Neural cell (in vitro differentiated cells): ENCODE data around the gene SLC30A7. TPM values are rescaled to one million over a fixed set of nuclear protein-coding genes. Genes with fewer than 3 reads are reported as not detected.

Source experiments
- H2AFZ ChIP-seq: fragments of 200-600, 300-800 bp; sonication (generic), shearing (Covaris generic); 2 replicates; pipeline ENCODE4 v1.6.0; 2014; ENCODE audit warnings: low read depth, mild to moderate bottlenecking, antibody characterized with exemption, low read length, moderate library complexity
- H3F3A ChIP-seq: fragments of 200-600 bp; shearing (Covaris generic); 2 replicates; pipeline ENCODE4 v1.6.1; 2016; ENCODE audit warnings: mild to moderate bottlenecking, moderate library complexity, mixed read lengths, antibody characterized with exemption, low read length; ENCODE audit not compliant: insufficient read depth, poor library complexity, severe bottlenecking
- H3K27ac ChIP-seq: fragments of 200-600, 300-800 bp; sonication (generic), shearing (Covaris generic); 2 replicates; pipeline ENCODE4 v1.5.1; 2014; ENCODE audit warnings: mild to moderate bottlenecking, low read length, moderate library complexity
- H3K27me3 ChIP-seq: fragments of 300-800, 200-600 bp; sonication (generic), shearing (Covaris generic); 2 replicates; pipeline ENCODE4 v1.6.0; 2014; ENCODE audit warnings: mild to moderate bottlenecking, low read depth, low read length, moderate library complexity; ENCODE audit not compliant: insufficient read depth
- H3K36me3 ChIP-seq: fragments of 300-800, 200-600 bp; sonication (generic), shearing (Covaris generic); 2 replicates; pipeline ENCODE4 v1.5.1; 2014; ENCODE audit warnings: mild to moderate bottlenecking, antibody characterized with exemption, low read length, moderate library complexity; ENCODE audit not compliant: insufficient read depth
- H3K4me2 ChIP-seq: fragments of 300-800, 200-600 bp; sonication (generic), shearing (Covaris generic); 2 replicates; pipeline ENCODE4 v1.6.0; 2014; ENCODE audit warnings: mild to moderate bottlenecking, low read length
- H3K4me3 ChIP-seq: fragments of 300-800, 200-600 bp; sonication (generic), shearing (Covaris generic); 2 replicates; pipeline ENCODE4 v1.5.1; 2014; ENCODE audit warnings: mild to moderate bottlenecking, low read length, moderate library complexity
- H3K79me2 ChIP-seq: fragments of 200-600 bp; shearing (Covaris generic); replicated peaks from 2 replicates; pipeline ENCODE4 v1.6.0; 2014; ENCODE audit warnings: mild to moderate bottlenecking, low read length, moderate library complexity; ENCODE audit not compliant: insufficient read depth
- H3K9ac ChIP-seq: fragments of 300-800, 200-600 bp; sonication (generic), shearing (Covaris generic); 2 replicates; pipeline ENCODE4 v1.6.1; 2016; ENCODE audit warnings: mild to moderate bottlenecking, low read length, mixed read lengths
- H3K9me2 ChIP-seq: fragments of 200-600 bp; shearing (Covaris generic); 2 replicates; pipeline ENCODE4 v1.6.1; 2016; ENCODE audit warnings: mild to moderate bottlenecking, low read length, mixed read lengths; ENCODE audit not compliant: insufficient read depth
- H3K9me3 ChIP-seq: fragments of 200-600, 300-800 bp; sonication (generic), shearing (Covaris generic); 2 replicates; pipeline ENCODE4 v1.6.1; 2016; ENCODE audit warnings: mild to moderate bottlenecking, mixed run types, low read length, moderate library complexity, mixed read lengths
- H4K20me1 ChIP-seq: fragments of 200-600 bp; shearing (Covaris generic); 2 replicates; pipeline ENCODE4 v1.6.1; 2016; ENCODE audit warnings: mild to moderate bottlenecking, mixed run types; ENCODE audit not compliant: insufficient read depth
- EP300 ChIP-seq: fragments of 450-650 bp; conservative IDR thresholded peaks from 2 replicates; pipeline ENCODE4 v1.6.1; 2014; ENCODE audit warnings: antibody characterized with exemption, mild to moderate bottlenecking, moderate library complexity; ENCODE audit not compliant: poor library complexity, severe bottlenecking
- EZH2 ChIP-seq: fragments of 200-600, 300-800 bp; shearing (Covaris generic), sonication (generic); IDR thresholded peaks from 2 replicates; pipeline ENCODE4 v1.6.1; 2014; ENCODE audit warnings: antibody characterized with exemption, low read length, borderline replicate concordance, mild to moderate bottlenecking; ENCODE audit not compliant: insufficient read depth, poor library complexity, severe bottlenecking
- MXI1 ChIP-seq: fragments of 450-650 bp; conservative IDR thresholded peaks from 2 replicates; pipeline ENCODE4 v1.6.1; 2014; ENCODE audit warnings: antibody characterized with exemption, mild to moderate bottlenecking; ENCODE audit not compliant: poor library complexity, severe bottlenecking
- POLR2AphosphoS5 ChIP-seq: IDR thresholded peaks from 2 replicates; pipeline ENCODE4 v1.6.1; 2012
- RAD21 ChIP-seq: fragments of 450-650 bp; conservative IDR thresholded peaks from 2 replicates; pipeline ENCODE4 v1.6.1; 2014; ENCODE audit warnings: antibody characterized with exemption, mild to moderate bottlenecking, moderate library complexity
- SMC3 ChIP-seq: fragments of 450-650 bp; conservative IDR thresholded peaks from 2 replicates; pipeline ENCODE4 v1.6.1; 2014; ENCODE audit warnings: antibody characterized with exemption, mild to moderate bottlenecking, moderate library complexity; ENCODE audit not compliant: poor library complexity
- TAF1 ChIP-seq: IDR thresholded peaks from 2 replicates; pipeline ENCODE4 v1.6.1; 2012; ENCODE audit warnings: low read depth
- polyA plus RNA-seq: library from polyadenylated mRNA; depleted of rRNA; stranded (reverse); fragments of >200 nt; gene quantifications from 2 replicates; pipeline ENCODE4 v1.2.3, GENCODE V29; 2014
- TF ChIP-seq, protein P1 (sequence below): fragments of 450-650 bp; IDR thresholded peaks from 2 replicates; pipeline ENCODE4 v1.5.1; 2014; ENCODE audit warnings: antibody characterized with exemption, mild to moderate bottlenecking, moderate library complexity; ENCODE audit not compliant: poor library complexity, severe bottlenecking
- TF ChIP-seq, protein P2 (sequence below): IDR thresholded peaks from 2 replicates; pipeline ENCODE4 v1.6.1; 2012; ENCODE audit warnings: borderline replicate concordance

SLC30A7 gene
- polyA plus RNA-seq, 1 donor from 2014 or later = 19.8 TPM

DNA sequence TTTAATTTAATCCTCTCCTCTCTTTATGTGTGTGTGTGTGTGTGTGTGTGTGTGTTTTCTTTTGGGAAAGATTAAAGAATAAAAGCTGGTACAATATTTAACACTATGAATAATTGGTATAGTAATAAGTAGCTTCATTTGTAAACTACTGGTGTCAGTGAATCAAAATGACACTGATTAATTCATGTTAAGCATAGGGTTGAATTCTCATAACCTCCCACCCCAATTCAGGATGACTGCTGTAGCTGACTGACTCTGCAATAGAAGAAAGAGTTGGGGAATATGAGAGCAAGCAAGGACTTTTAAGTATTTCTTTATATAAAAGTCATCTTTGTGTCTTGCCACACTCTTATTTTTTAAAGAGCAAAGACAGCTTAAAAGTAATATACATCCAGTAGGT, 13.1 kb downstream of the SLC30A7 start:
- Histone ChIP-seq H4K20me1 (no peaks in the 10 kb centered on the region), H3K79me2 (no peaks in the 10 kb centered on the region), H3K9me3 (no peaks in the 10 kb centered on the region), H3K9me2 (no peaks in the 10 kb centered on the region), H3K4me2 (no peak overlapping the region), H3K36me3 (peaks cover 12% of the 10 kb centered on the region), H3K9ac (no peak overlapping the region), H3K27me3 (no peaks in the 10 kb centered on the region), H2AFZ (no peak overlapping the region), H3K27ac (no peak overlapping the region), H3F3A (no peaks in the 10 kb centered on the region), H3K4me3 (no peak overlapping the region)
- TF ChIP-seq TAF1 = no peak
- TF ChIP-seq, protein P1, sequence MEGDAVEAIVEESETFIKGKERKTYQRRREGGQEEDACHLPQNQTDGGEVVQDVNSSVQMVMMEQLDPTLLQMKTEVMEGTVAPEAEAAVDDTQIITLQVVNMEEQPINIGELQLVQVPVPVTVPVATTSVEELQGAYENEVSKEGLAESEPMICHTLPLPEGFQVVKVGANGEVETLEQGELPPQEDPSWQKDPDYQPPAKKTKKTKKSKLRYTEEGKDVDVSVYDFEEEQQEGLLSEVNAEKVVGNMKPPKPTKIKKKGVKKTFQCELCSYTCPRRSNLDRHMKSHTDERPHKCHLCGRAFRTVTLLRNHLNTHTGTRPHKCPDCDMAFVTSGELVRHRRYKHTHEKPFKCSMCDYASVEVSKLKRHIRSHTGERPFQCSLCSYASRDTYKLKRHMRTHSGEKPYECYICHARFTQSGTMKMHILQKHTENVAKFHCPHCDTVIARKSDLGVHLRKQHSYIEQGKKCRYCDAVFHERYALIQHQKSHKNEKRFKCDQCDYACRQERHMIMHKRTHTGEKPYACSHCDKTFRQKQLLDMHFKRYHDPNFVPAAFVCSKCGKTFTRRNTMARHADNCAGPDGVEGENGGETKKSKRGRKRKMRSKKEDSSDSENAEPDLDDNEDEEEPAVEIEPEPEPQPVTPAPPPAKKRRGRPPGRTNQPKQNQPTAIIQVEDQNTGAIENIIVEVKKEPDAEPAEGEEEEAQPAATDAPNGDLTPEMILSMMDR = no peak
- TF ChIP-seq EZH2 = no peak
- no peak for TF ChIP-seq RAD21
- TF ChIP-seq EP300 = no peak

DNA sequence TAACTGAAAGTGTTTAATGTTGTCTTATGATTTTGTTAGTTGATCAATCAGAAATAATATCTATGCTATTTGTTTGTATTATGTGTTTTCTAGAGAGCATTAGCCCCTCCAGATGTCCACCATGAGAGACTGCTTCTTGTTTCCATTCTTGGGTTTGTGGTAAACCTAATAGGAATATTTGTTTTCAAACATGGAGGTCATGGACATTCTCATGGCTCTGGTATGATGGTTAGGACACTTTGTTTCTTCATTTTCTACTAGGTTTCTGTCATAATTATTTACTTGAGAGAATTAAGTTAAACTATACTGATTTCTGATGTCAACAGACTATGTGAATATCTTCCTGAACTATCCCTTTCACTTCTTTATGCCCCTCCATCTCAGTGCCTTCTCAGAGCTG, 16.1 kb downstream of the SLC30A7 start:
- TF ChIP-seq POLR2AphosphoS5 (no peak), SMC3 (no peak), RAD21 (no peak), TAF1 (no peak), EZH2 (no peak), MXI1 (no peak), EP300 (no peak)
- TF ChIP-seq, protein P2, sequence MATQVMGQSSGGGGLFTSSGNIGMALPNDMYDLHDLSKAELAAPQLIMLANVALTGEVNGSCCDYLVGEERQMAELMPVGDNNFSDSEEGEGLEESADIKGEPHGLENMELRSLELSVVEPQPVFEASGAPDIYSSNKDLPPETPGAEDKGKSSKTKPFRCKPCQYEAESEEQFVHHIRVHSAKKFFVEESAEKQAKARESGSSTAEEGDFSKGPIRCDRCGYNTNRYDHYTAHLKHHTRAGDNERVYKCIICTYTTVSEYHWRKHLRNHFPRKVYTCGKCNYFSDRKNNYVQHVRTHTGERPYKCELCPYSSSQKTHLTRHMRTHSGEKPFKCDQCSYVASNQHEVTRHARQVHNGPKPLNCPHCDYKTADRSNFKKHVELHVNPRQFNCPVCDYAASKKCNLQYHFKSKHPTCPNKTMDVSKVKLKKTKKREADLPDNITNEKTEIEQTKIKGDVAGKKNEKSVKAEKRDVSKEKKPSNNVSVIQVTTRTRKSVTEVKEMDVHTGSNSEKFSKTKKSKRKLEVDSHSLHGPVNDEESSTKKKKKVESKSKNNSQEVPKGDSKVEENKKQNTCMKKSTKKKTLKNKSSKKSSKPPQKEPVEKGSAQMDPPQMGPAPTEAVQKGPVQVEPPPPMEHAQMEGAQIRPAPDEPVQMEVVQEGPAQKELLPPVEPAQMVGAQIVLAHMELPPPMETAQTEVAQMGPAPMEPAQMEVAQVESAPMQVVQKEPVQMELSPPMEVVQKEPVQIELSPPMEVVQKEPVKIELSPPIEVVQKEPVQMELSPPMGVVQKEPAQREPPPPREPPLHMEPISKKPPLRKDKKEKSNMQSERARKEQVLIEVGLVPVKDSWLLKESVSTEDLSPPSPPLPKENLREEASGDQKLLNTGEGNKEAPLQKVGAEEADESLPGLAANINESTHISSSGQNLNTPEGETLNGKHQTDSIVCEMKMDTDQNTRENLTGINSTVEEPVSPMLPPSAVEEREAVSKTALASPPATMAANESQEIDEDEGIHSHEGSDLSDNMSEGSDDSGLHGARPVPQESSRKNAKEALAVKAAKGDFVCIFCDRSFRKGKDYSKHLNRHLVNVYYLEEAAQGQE = no peak
- TF ChIP-seq, protein P1 = no peak
- Histone ChIP-seq H3K27ac (no peak overlapping the region), H3K4me3 (no peak overlapping the region), H3K4me2 (no peak overlapping the region), H3K9me2 (no peaks in the 10 kb centered on the region), H2AFZ (no peak overlapping the region), H3K9me3 (no peaks in the 10 kb centered on the region), H3F3A (no peaks in the 10 kb centered on the region), H3K36me3 (no peaks in the 10 kb centered on the region), H3K9ac (no peak overlapping the region), H3K79me2 (no peaks in the 10 kb centered on the region), H3K27me3 (no peaks in the 10 kb centered on the region), H4K20me1 (no peaks in the 10 kb centered on the region)
